DND-41 (cell line): ENCODE measurements around the gene PLEKHD1.
"Not testable (repeated sequence)": the region's sequence is repeated elsewhere in the genome, so short reads cannot be mapped to it uniquely, and the experiment has no call there.

ENCODE experiments used
- CTCF ChIP-seq: IDR thresholded peaks from 2 replicates; pipeline ENCODE4 v1.5.1; 2012; ENCODE audit warnings: borderline replicate concordance, low read length, moderate library complexity, mild to moderate bottlenecking; ENCODE audit not compliant: poor library complexity, severe bottlenecking; ENCODE audit errors: extremely low read depth
- EZH2 ChIP-seq: IDR thresholded peaks from 3 replicates; pipeline ENCODE4 v1.6.1; 2012; ENCODE audit warnings: borderline replicate concordance, low read depth, mild to moderate bottlenecking, moderate library complexity, low read length, inconsistent platforms; ENCODE audit not compliant: severe bottlenecking

DNA sequence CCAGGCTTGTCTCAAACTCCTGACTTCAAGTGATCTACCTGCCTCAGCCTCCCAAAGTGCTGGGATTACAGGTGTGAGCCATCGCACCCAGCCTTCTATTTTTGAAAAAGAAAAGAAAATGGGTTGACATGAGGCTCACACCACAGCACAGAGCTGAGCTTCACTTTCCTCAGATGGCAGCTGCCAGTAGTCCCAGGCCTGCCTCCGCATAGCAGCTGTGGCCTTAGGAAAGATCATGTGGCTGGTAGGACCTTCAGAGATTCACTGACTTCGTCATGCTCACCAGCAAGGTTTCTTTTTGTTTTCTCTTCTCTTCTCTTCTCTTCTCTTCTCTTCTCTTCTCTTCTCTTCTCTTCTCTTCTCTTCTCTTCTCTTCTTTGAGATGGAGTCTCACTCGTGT is 13.8 kb downstream of the PLEKHD1 start:
- TF ChIP-seq CTCF, EZH2: not testable (repeated sequence)
